AG09309 (cell line): ENCODE results near the gene GNG8.

Source experiments
- DNase-seq: peaks from one replicate; pipeline ENCODE4 v3.0.0-alpha.2; 2010; ENCODE audit warnings: low read depth
- H3K4me3 ChIP-seq: 2 replicates; pipeline ENCODE4 v1.5.1; 2011; ENCODE audit warnings: mild to moderate bottlenecking, low read depth, low read length, moderate library complexity; ENCODE audit not compliant: control insufficient read depth
- TF ChIP-seq, protein P1 (sequence below): IDR thresholded peaks from 2 replicates; pipeline ENCODE4 v1.5.1; 2011; ENCODE audit warnings: mild to moderate bottlenecking, low read depth, low read length, inconsistent platforms; ENCODE audit not compliant: insufficient read depth, control insufficient read depth; ENCODE audit errors: missing control alignments

Gene GNG8

DNA sequence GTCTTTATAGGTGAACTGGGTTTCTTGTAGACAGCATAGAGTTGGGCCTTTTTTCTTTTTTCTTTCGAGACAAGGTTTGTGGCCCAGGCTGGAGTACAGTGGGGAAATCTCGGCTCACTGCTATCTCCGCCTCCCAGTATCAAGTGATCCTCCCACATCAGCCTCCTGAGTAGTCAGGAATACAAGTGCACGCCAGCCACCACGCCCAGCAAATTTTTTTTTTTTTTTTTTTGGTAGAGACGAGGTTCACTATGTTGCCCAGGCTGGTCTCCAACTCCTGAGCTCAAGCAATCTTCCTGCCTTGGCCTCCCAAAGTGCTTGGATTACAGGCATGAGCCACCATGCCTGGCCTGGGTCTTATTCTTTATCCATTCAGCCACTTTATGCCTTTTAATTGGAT, 40.0 kb downstream of the GNG8 start:
- no peak for DNase-seq
- H3K4me3 ChIP-seq: no peak overlapping the region
- TF ChIP-seq, protein P1, sequence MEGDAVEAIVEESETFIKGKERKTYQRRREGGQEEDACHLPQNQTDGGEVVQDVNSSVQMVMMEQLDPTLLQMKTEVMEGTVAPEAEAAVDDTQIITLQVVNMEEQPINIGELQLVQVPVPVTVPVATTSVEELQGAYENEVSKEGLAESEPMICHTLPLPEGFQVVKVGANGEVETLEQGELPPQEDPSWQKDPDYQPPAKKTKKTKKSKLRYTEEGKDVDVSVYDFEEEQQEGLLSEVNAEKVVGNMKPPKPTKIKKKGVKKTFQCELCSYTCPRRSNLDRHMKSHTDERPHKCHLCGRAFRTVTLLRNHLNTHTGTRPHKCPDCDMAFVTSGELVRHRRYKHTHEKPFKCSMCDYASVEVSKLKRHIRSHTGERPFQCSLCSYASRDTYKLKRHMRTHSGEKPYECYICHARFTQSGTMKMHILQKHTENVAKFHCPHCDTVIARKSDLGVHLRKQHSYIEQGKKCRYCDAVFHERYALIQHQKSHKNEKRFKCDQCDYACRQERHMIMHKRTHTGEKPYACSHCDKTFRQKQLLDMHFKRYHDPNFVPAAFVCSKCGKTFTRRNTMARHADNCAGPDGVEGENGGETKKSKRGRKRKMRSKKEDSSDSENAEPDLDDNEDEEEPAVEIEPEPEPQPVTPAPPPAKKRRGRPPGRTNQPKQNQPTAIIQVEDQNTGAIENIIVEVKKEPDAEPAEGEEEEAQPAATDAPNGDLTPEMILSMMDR: no peak

GRCh38 chr19:46591870-46592269, 44.1 kb downstream of the GNG8 start:
- TF ChIP-seq, protein P1: no peak
- DNase-seq: no peak
- H3K4me3 ChIP-seq: no peak overlapping the region

GRCh38 chr19:46591254-46591653, 44.7 kb downstream of the GNG8 start:
- DNase-seq: no peak
- TF ChIP-seq, protein P1: no peak
- H3K4me3 ChIP-seq: no peak overlapping the region

DNA sequence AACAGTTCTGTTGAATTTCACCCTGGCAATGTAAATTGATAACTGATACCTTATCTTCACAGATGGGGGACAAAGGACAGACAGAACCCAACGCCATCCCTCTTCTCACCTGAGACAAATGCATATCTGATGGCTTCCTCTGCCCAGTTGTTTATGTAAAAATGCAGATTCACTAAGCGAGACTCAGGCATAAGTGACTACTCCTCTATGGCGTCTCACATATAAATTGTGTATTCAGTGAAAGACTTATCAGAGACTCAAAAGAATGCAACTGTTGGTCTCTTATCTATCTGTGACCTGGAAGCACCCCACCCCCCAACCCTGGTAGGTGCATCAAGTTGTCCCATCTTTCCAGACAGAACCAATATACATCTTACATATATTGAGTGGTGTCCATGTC, 48.1 kb downstream of the GNG8 start:
- TF ChIP-seq, protein P1: no peak
- no peak overlapping the region for H3K4me3 ChIP-seq
- DNase-seq: no peak

DNA sequence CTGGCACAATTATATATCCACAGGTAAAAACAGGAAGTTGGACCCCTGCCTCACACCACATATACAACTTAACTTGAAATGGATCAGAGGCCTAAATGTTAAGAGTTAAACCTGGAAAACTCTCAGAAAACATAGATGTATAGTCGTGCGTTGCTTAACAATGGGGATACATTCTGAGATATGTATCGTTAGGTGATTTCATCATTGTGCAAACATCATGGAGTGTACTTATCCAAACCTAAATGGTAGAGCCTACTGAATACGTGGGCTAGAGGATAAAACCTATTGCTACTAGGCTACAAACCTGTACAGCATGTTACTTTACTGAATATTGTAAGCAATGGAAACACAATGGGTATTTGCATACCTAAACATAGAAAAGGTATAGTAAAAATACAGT, 49.7 kb downstream of the GNG8 start:
- DNase-seq: no peak
- H3K4me3 ChIP-seq: no peak overlapping the region
- TF ChIP-seq, protein P1: no peak

DNA sequence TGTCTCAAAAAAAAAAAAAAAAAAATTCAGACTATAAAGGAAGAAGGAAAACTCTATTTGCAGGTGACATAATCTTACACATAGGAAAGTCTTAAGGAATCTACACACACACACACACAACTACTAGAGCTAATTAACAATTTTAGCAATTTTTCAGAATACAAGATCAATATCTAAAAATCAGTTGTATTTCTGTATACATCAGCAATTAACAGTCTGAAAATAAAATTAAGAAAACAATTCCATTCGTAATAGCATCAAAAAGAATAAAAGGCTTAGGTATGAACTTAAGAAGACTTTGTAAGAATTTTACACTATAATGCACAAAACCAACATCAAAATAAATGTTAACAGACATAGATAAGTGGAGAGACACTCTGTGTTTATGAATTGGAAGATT, 50.5 kb downstream of the GNG8 start:
- no peak overlapping the region for H3K4me3 ChIP-seq
- TF ChIP-seq, protein P1: no peak
- DNase-seq: no peak
